Kasumi-1 (cell line): ENCODE measurements around the gene SHISA9.

Experiments used
- DNase-seq, 2 experiments: peaks; one replicate each; lab custom pipeline; 2025; lab: John Stamatoyannopoulos, UW

SHISA9 gene

GRCh38 chr16:13123991-13124390 is 222.6 kb downstream of the SHISA9 start:
- no peak for DNase-seq

DNA sequence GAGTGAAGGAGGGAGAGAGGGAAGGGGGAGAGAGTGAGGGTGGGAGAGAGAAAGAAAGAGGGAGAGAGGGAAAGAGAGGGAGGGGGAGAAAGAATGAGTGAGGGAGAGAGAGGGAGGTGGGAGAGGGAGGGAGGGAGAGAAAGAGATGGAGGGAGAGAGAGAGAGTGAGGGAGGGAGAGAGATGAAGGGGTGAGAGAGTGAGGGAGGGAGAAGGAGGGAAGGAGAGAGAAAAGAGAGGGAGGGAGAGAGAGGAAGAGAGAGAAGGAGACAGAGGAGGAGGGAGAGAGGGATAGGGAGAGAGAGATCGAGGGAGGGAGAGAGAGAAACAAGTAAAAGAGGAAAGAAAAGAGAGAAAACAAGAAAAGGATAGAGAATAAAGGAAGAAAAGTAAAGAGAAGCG is 225.7 kb downstream of the SHISA9 start:
- DNase-seq: no peak

GRCh38 chr16:13130586-13130985 is 229.2 kb downstream of the SHISA9 start:
- no peak for DNase-seq

- DNase-seq: no peak
Measured at GRCh38 chr16:13134836-13135235, 233.4 kb downstream of the SHISA9 start.

DNA sequence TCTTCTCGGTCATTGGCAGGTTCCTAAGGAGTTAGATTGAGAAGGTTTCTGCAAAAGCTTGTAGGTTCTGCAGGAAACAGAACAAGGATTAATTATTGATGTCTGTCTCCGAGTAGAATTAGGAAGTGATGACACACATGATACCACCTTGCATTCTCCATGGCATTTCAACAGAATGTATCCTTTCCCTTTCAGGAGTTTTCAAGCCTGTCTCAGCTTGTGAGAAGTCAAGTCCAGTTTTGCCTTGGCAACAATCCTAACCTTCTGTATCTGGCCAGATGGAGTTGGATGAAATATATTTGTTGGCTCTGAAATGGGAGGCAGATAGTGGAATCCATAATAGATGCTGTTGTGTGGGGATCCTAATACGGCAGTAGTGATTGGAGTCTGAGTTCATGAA is 235.5 kb downstream of the SHISA9 start:
- no peak for DNase-seq

DNA sequence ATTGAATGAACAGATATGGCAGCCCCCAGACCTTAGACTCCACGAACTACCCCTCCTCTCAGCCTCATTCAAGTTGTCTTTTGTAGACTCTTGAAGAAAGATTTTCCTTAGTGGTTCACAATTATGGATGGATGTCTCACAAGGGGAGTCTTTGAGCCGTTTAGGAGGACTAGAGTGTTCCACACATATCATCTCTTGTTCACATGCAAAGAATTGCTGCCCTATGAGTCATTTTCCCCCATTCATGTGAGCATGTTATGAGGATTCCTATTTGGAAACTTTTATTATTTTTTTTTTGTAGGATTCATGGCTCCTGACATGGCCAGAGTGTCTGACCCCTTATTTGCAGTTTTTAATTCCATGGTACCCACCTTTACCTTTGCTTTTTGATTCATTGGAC is 237.1 kb downstream of the SHISA9 start:
- DNase-seq: no peak

DNA sequence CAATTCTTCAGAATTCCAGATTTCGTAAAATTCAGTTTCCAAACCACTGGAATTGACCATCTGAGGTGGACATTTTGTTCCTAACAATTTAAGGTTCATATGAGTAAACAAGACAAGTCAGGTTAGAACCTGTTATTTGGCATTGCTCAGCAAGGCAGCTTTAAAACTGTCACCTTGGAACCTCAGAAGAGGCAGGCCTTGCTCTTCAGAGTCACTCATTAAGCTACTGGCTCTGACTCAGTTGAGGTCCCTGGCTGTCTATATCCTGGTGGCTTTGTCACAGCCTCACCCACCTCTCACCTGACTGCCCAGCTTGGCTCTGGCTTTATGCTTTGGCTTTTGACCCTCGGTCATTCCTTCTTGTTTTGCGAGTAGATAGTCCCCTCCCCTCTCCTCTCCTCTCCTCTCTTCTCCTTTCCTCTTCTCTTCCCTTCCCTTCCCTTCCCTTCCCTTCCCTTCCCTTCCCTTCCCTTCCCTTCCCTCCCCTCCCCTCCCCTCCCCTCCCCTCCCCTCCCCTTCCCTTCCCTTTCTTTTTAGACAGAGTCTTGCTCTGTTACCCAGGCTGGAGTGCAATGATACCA is 238.4 kb downstream of the SHISA9 start:
- DNase-seq: no peak

GRCh38 chr16:13143551-13143950 is 242.2 kb downstream of the SHISA9 start:
- DNase-seq: no peak

- DNase-seq: no peak
Measured at GRCh38 chr16:13146829-13147228, 245.4 kb downstream of the SHISA9 start.

DNA sequence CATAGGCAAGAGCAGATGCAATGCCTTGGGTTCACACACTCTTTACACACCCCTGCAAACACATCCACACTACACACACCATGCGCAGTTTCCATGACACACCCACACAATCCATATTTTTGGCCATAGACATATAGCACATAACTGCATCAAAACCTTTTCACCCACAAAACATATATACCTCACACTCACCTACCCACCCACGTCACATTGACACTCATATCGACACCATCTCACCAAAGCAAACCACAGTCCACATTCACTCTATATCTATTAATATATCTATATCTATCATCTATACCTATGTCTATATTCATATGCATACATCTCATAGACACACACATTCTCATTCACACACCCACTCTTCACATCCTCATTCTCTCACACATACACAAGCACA is 246.9 kb downstream of the SHISA9 start:
- DNase-seq: no peak

DNA sequence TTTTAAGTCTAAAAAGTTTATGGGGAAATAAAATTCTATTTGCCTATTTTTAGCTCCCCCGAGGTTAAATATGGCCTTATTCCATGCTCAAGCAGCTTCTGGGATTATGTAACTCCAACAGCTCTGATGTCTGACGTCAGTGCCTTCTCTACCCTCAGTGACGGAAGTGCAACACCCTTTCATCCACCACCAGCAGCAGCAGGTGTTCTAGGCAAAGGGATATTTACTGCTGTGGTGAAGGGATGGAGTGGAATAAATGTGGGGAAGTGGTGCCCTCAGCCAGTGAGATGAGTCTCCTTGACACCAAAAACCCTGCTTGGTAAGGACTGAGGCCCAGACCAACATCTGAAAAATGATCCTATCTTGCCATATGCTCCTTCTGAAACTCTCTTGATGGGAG is 247.4 kb downstream of the SHISA9 start:
- DNase-seq: no peak

DNA sequence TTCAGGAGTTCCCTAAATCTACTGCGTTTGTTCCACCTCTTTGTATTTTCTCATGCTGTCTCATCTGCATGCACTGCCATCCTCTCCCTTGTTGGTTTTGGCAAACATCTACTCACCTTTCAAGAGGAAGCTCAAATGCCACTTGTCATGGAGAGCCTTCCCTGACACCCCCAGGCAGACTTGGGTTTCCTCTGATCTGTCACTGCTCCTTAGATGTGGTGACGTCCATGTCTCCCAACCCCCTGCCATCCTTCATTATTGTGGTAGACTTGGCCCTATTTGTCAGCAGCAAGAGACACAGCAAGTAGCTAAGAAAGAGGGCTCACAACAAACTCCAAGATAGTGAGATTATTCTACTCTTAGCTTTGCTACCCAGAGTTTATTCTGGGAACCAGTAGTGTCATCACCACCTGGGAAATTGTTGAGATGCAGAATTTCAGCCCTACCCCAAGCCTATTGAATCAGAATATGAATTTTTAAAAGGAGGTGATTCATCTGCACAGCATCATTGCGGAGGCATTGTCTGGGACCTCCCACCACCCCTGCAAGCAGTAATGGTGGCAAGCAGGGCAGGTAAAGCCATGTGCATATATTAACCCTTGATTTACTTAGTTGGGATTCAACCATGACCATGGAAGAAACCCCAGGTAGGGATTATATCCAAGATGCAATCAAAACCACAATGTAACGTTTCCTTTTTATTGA is 248.9 kb downstream of the SHISA9 start:
- DNase-seq: no peak

DNA sequence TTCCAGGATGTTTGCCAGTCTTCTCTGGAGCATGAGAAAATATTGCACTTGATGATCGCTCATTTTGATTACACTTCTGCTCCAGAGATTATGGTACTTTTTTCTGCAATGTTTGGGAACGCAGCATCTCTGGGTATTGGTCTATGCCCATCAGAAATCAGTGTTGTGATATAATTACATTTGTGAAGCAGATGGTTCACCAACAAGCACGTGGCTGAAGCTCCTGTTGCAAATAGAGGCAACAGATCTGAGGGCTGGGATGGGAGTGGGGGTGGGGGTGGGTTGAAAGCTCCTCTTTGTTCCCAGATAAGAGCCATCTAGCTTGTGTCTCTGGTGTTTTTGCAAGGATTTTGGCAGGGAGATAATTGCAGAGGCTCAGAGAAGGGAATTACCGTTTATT is 252.3 kb downstream of the SHISA9 start:
- no peak for DNase-seq

GRCh38 chr16:13154799-13155198 is 253.4 kb downstream of the SHISA9 start:
- DNase-seq: no peak

DNA sequence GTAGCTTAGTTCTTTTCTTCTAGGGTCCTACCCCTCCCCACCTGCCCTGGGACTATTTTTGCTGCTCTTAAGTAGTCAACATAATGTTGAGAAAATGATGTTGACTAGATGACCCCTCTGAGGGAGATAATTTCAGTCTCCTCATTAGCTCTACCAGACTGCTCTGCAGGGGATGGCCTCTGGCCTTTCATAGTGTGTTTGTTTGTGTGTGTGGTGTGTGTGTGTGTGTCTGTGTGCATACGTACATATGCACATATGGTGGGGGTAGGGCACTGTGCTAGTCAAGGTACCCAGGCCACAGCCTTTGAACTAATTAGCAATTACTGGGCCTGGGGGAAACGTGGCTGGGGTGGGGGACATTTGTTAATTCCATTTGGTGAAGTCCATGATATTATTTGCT is 254.0 kb downstream of the SHISA9 start:
- DNase-seq: no peak

DNA sequence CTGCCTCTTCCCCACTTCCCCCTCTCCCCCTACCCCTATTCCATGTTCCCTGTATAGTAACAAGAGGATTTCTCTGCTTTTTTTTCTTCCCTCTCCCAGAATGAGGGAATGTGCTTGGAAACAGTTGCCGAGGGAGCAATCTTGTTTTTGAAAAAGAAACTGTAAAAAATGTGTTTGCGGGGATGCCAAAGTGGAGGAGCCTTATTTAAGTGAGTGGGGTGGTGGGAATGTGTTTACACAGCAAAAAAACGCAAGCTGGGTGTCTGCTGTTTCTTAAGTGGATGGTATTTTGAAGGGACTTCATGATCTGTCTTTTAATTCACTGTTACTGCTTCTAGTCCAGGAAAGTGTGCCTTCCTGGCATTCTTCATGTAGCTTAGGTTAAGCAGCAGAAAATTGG is 254.4 kb downstream of the SHISA9 start:
- DNase-seq: no peak

DNA sequence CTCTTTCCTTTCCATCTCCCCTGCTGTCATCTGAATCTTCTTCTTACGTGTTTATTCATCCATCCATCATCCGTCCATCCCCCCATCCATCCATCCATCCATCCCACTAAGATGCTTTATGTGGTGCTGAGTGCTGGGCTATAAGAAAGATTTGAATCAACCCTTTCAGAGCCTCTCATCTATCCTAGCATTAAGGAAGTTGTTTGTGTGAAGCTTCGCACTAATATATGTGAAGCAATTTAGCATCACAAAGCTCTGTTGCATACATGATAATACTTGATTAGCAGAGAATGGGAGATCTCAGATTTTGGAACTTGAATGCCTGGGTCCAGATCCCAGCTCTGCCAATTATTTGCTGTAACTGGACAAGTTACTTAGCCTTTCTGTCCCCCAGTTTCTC is 255.7 kb downstream of the SHISA9 start:
- DNase-seq: no peak

- DNase-seq: no peak
Measured at GRCh38 chr16:13158427-13158826, 257.0 kb downstream of the SHISA9 start.

DNA sequence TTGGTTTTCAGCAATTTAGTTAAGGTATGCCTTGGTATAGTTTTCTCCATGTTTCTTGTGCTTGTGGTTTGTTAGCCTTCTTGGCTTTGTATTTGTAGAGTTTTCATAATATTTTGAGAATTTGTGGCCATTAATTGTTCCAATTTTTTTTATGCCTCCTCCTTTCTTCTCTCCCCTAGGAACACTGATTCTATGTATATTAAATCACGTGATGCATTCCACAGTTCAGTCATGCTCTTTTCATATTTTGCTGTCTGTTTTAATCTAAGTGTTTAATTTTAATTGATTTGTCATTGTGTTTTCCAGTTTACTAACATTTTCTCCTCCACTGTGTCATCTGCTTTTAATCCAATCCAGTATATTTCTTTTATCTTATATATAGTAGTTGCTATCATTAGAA is 263.6 kb downstream of the SHISA9 start:
- no peak for DNase-seq

DNA sequence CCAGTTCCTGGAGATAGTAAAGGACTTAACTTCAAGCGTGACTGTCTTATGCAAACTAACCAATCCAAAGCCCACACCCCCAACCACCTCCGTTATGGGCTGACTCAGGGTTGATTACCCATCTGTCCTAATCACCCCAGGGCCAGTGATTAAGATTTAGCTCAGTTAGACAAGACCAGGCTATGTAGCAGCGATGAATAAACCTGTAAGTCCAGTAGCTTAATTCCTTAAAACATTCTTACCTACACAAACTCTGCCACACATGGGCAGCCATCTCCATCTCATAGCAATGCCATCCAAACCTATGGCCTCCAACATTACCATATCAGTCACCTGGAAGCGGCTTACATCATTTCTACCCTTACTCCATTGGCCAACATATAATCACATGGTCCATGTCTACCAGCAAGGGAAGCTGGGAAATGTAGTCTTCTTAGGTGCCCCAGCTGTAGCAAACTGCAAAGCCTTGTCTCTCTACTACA is 266.7 kb downstream of the SHISA9 start:
- no peak for DNase-seq

DNA sequence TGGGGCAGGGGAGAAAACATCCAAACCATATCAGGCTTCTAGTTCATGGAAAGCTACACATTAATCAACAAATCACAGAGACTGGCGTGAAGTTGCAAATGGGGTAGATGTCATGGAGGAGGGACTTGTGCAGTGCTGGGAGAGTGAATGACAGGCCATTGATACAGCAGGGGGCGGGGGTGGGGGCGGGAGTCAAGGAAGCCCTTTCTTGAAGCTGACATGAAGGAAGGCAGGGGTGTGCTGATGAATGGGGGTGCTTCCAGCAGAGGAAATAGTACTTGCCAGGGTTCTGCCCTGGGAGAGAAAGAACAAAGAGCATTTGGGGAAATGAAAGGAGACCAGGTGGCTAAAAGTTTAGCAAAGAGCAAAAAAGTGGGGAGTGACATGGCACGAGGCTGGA is 269.9 kb downstream of the SHISA9 start:
- DNase-seq: no peak

- DNase-seq: no peak
Measured at GRCh38 chr16:13176711-13177110, 275.3 kb downstream of the SHISA9 start.

- DNase-seq: no peak
Measured at GRCh38 chr16:13178318-13178717, 276.9 kb downstream of the SHISA9 start.

DNA sequence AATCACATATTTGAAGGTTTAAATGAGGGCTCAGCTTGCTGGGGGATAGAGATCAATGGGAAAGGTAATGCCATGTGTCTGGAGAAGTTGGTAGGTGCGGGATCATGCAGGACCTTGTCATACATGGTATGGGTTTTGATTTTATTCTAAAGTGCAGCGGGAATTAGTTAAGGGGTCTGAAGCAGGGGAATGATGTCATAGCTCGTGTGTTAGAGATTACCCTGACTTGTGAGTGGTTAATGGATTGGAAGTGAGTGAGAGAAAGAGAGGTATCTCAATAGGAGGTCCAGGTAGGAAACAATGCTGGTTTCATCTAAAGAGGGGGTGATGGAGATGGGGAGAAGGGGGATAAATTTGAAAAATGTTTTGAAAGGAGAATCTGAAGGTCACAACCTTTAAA is 280.0 kb downstream of the SHISA9 start:
- DNase-seq: no peak
